ENCODE results near the gene ASTN2. TPM values are rescaled to one million over a fixed set of nuclear protein-coding genes. Genes with fewer than 3 reads are reported as not detected.

ASTN2 gene
- polyA plus RNA-seq, 3 donors from 2014 or later: 1.7 to 4.5 (median 2.2) TPM

DNA sequence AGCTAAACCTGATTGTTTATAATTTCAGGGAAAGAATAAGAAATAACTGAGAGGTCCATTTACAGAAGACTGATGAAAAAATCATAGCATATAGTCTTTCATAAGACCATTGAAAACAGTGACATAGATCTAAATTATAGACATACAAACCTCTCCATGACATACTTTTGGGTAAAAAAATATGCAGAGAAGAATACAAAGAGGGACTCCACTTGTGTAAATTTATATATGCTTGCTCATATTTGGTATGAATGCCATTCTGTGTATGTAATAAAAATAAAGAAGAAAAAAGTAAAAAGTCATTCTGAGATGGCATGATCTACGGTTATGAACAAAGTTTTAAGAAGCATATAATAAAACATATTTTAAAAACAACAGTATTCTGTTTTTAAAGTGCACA is 310.7 kb downstream of the ASTN2 start:
- peaks cover 0 to 23% (median 3%) of the 10 kb centered on the region in 6 donors for H3K9me3 Mint-ChIP-seq
- no peaks in the 10 kb centered on the region for H3K4me1 Mint-ChIP-seq
- H3K4me3 Mint-ChIP-seq: no peak overlapping the region
- H3K27me3 Mint-ChIP-seq (ENCODE audit: low read depth in 3 of 3): peaks cover 0 to 9% (median under 1%) of the 10 kb centered on the region in 3 donors
- no peak for DNase-seq
- no peak overlapping the region for H3K27ac Mint-ChIP-seq
- H3K36me3 Mint-ChIP-seq: no peaks in the 10 kb centered on the region

DNA sequence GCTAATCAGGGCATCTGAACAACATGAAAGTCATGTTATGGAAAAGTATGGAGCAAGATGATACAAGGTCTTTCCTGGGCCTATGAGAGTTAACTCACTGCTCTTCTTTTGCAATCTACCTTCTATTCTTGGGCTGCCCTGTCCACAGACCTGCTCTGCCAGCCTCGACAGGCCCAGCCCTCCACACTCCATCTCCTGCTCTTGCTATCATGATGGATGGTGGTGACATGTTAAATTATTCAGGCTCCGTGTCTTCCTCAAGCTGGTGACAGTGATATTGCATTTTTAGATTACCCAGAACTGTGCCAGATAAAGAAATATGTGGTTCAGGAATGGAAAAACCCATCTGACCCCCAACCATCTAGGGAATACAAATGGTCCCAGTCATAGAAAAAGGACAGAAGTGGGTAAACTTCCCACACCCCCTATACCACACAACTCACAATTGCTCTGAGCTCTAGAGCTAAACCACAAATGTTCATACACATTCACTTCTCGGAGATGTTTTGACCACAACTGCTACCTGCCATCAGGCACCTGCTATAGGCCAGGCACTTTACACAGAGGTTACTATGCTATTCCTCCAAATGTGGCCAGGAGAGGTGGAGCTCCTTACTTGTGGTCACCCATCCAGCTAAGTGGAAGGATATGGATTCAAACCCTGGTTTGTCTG is 311.3 kb downstream of the ASTN2 start:
- Mint-ChIP-seq H3K36me3 (no peaks in the 10 kb centered on the region), H3K9me3 (peaks cover 0 to 19% (median 3%) of the 10 kb centered on the region in 6 donors), H3K4me3 (no peak overlapping the region), H3K27me3 (ENCODE audit: low read depth in 3 of 3) (peaks cover 0 to 9% (median 2%) of the 10 kb centered on the region in 3 donors), H3K27ac (no peak overlapping the region), H3K4me1 (no peaks in the 10 kb centered on the region)
- DNase-seq: no peak

DNA sequence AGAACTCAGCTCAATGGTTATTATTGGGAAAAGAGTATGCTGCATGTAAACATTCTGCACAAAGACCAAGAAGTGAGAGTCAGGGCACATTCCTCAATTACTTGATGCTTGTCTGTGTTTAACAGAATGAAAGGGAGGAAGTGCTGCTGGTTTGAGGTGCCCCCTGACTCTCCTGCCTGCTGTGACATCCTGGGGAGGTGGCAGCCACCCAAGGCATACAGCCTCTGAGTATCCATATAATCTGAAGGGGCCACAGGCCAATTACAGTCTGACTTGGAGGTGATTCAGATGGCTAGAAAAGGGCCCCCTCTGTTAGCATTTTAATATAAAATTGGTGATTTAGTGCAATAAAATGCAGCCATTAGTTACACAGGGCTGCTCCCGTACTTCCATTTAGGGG is 313.8 kb downstream of the ASTN2 start:
- Mint-ChIP-seq H3K36me3 (no peaks in the 10 kb centered on the region), H3K4me3 (no peak overlapping the region), H3K27me3 (ENCODE audit: low read depth in 3 of 3) (peaks cover 2 to 9% (median 5%) of the 10 kb centered on the region in 3 donors), H3K4me1 (no peaks in the 10 kb centered on the region), H3K9me3 (peaks cover 0 to 8% (median 2%) of the 10 kb centered on the region in 6 donors), H3K27ac (no peak overlapping the region)
- DNase-seq: no peak

DNA sequence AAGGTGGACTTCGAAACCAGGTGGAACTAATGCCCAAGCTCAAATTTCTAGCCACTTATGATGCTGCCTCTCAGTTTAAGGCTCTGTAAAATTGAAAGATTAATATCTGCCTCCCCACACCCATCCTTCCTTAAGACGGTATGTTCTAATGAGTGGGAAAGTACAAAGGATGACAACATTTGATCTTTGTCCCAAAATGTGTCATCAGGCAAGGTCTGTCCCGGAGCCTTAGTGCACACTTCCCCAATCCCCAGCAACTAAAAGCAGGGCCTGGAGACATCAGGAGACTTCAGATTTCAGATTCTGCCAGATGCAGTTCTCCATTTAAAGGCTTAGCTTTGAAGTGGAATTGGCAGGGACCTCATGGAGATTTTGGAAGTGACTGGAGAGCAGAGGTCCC is 316.5 kb downstream of the ASTN2 start:
- no peak for DNase-seq
- Mint-ChIP-seq H3K27me3 (ENCODE audit: low read depth in 3 of 3) (peaks cover 2 to 5% (median 5%) of the 10 kb centered on the region in 3 donors), H3K36me3 (no peaks in the 10 kb centered on the region), H3K4me1 (no peaks in the 10 kb centered on the region), H3K9me3 (peaks cover 0 to 8% (median 1%) of the 10 kb centered on the region in 6 donors), H3K4me3 (no peak overlapping the region), H3K27ac (no peak overlapping the region)

GRCh38 chr9:117097761-117098160 is 317.1 kb downstream of the ASTN2 start:
- H3K36me3 Mint-ChIP-seq: no peaks in the 10 kb centered on the region
- peaks cover 0 to 8% (median under 1%) of the 10 kb centered on the region in 6 donors for H3K9me3 Mint-ChIP-seq
- H3K27me3 Mint-ChIP-seq (ENCODE audit: low read depth in 3 of 3): peaks cover 4 to 6% (median 5%) of the 10 kb centered on the region in 3 donors
- no peak overlapping the region for H3K27ac Mint-ChIP-seq
- DNase-seq: no peak
- no peaks in the 10 kb centered on the region for H3K4me1 Mint-ChIP-seq
- no peak overlapping the region for H3K4me3 Mint-ChIP-seq

DNA sequence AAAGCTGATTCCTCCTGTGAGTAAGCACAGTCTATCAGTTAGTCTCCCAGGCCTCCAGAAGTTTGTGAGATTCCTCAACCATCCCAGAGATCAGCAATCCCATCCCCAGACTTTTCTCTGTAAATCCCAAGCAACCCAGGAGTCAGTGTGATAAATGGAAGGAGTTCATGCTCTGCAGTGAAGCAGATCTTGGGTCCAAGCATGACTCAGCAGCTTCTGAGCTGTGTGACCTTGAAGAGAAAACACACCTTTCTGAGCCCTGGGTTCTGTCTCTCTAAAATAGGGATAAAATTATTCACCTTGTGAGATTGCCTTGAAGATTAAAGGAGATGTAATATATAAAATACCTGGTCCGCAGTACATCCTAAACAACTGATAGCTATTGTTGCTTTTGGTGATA is 318.7 kb downstream of the ASTN2 start:
- H3K4me3 Mint-ChIP-seq: no peak overlapping the region
- no peak for DNase-seq
- peaks cover 0 to 11% (median under 1%) of the 10 kb centered on the region in 6 donors for H3K9me3 Mint-ChIP-seq
- peaks cover 2 to 6% (median 5%) of the 10 kb centered on the region in 3 donors for H3K27me3 Mint-ChIP-seq (ENCODE audit: low read depth in 3 of 3)
- H3K4me1 Mint-ChIP-seq: no peaks in the 10 kb centered on the region
- H3K27ac Mint-ChIP-seq: no peak overlapping the region
- H3K36me3 Mint-ChIP-seq: no peaks in the 10 kb centered on the region

DNA sequence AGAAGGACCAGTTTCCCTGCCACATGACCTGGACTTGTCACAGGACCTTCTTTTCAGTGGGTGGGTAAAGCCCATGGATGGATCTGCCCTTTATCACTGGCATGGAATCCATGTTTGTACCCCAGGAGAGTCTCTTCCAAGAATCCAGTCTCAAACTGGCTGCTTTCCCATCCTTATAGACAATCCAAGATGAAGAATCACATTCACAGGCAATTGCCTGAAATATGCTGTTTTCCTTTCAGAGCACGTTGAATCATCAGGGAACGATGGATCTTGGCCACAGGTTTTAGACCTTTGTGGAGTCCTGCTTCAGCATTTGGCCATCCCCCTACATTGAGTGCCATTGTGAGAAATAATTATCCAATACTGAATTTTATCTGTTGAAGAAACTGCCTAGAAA is 319.8 kb downstream of the ASTN2 start:
- peaks cover 0 to 17% (median 2%) of the 10 kb centered on the region in 6 donors for H3K9me3 Mint-ChIP-seq
- no peak overlapping the region for H3K4me3 Mint-ChIP-seq
- DNase-seq: no peak
- no peaks in the 10 kb centered on the region for H3K4me1 Mint-ChIP-seq
- no peaks in the 10 kb centered on the region for H3K36me3 Mint-ChIP-seq
- no peak overlapping the region for H3K27ac Mint-ChIP-seq
- peaks cover 4 to 8% (median 7%) of the 10 kb centered on the region in 3 donors for H3K27me3 Mint-ChIP-seq (ENCODE audit: low read depth in 3 of 3)

- Mint-ChIP-seq H3K4me3 (no peak overlapping the region), H3K9me3 (peaks cover 0 to 20% (median 2%) of the 10 kb centered on the region in 6 donors), H3K27ac (no peak overlapping the region), H3K36me3 (no peaks in the 10 kb centered on the region), H3K4me1 (no peaks in the 10 kb centered on the region), H3K27me3 (ENCODE audit: low read depth in 3 of 3) (peaks cover 2 to 7% (median 7%) of the 10 kb centered on the region in 3 donors)
- no peak for DNase-seq
Observed at GRCh38 chr9:117093891-117094844, 320.7 kb downstream of the ASTN2 start.

DNA sequence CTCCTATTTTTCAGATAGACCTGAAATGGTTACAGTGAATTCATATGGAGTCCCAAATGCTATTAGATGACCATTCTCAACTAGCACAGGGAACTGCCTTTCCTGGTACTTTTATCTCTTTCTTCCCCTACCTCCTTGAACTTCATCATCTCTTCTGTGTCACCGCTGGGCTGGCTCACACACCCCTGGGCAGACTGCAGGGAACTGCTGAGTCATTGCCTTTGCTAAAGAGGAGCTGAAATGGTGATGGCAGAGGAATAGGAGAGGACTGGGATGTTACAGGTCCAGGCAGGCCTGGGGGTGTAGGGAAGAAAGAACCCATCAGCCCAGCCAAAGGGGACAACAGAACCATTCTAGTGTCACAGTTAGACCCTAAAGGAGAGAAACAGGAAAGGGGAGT is 322.3 kb downstream of the ASTN2 start:
- Mint-ChIP-seq H3K9me3 (peaks cover 0 to 20% (median 2%) of the 10 kb centered on the region in 6 donors), H3K36me3 (no peaks in the 10 kb centered on the region), H3K4me3 (no peak overlapping the region), H3K27me3 (ENCODE audit: low read depth in 3 of 3) (peaks cover 2 to 7% (median 6%) of the 10 kb centered on the region in 3 donors), H3K4me1 (no peaks in the 10 kb centered on the region), H3K27ac (no peak overlapping the region)
- no peak for DNase-seq

- Mint-ChIP-seq H3K4me3 (no peak overlapping the region), H3K9me3 (peaks cover 0 to 20% (median 2%) of the 10 kb centered on the region in 6 donors), H3K27me3 (ENCODE audit: low read depth in 3 of 3) (peaks cover 2 to 6% (median 3%) of the 10 kb centered on the region in 3 donors), H3K4me1 (no peaks in the 10 kb centered on the region), H3K36me3 (no peaks in the 10 kb centered on the region), H3K27ac (peak overlapping the region in 1 of 6 donors; percentile 10)
- DNase-seq: no peak
Observed at GRCh38 chr9:117091529-117091928, 323.3 kb downstream of the ASTN2 start.

DNA sequence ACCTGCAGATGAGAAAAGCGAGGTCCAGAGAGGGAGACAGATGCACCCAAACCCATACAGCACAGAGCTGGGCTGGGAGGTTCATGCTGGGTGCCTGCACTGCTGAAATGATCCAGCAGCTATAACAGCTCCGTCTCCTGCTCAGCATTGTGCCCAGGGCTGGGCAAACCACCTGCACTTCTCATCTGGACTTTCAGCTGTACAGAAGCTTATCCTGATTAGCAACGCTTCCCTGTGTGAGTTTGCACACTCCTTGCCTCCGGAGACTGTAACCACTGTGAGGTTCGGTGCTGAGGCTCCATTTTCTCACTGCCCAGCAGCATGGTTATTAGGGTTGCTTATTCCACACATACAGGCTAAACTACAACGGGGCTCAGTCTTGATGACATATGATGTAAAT is 326.1 kb downstream of the ASTN2 start:
- peaks cover 0 to 20% (median 3%) of the 10 kb centered on the region in 6 donors for H3K9me3 Mint-ChIP-seq
- H3K4me1 Mint-ChIP-seq: no peaks in the 10 kb centered on the region
- no peak overlapping the region for H3K27ac Mint-ChIP-seq
- H3K4me3 Mint-ChIP-seq: no peak overlapping the region
- peaks cover 2 to 6% (median 2%) of the 10 kb centered on the region in 3 donors for H3K27me3 Mint-ChIP-seq (ENCODE audit: low read depth in 3 of 3)
- DNase-seq: no peak
- H3K36me3 Mint-ChIP-seq: no peaks in the 10 kb centered on the region

DNA sequence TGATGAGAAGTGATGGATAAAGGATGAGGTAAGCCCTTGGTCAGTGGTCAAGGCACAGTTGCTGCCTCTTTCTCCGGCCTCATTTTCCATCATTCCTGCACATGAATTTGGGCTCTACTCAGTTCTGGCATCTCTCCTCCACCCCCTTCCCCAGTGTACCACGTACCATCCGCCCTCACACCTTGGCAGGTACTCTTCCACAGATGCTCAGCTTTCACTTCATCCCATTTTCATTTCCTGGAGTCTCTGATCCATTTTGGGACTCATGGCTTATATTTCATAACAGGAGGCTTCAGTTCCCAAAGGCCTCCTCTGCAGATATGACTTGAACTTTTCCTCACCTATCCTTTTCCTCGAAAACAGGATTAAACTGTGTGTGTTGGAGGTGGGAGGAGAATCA is 326.7 kb downstream of the ASTN2 start:
- Mint-ChIP-seq H3K4me3 (no peak overlapping the region), H3K36me3 (no peaks in the 10 kb centered on the region), H3K27ac (no peak overlapping the region), H3K9me3 (peaks cover 0 to 20% (median 3%) of the 10 kb centered on the region in 6 donors), H3K4me1 (no peaks in the 10 kb centered on the region), H3K27me3 (ENCODE audit: low read depth in 3 of 3) (peaks cover 2 to 4% (median 2%) of the 10 kb centered on the region in 3 donors)
- no peak for DNase-seq

DNA sequence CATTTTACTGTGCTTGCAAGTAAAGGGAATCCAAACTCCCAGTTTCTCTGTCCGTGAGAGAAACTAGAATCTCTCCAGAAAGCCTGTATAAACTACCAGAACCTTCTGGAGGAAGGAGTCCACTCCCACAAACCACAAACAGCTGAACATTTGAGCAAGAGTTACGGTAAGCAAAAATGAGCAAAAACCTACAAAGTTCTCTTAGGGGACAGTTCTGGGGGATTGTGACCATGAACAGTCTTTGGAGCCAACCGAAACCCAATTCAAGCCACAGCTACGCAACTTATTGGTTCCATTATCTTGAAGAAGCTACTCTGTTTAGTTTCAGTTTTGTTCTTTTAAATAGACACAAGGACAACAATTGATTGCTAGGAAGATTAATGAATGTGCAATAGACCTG is 330.6 kb downstream of the ASTN2 start:
- Mint-ChIP-seq H3K27me3 (ENCODE audit: low read depth in 3 of 3) (no peaks in the 10 kb centered on the region), H3K27ac (no peak overlapping the region), H3K4me1 (no peaks in the 10 kb centered on the region), H3K36me3 (no peaks in the 10 kb centered on the region), H3K9me3 (peaks cover 0 to 14% (median 2%) of the 10 kb centered on the region in 6 donors), H3K4me3 (no peak overlapping the region)
- DNase-seq: no peak

DNA sequence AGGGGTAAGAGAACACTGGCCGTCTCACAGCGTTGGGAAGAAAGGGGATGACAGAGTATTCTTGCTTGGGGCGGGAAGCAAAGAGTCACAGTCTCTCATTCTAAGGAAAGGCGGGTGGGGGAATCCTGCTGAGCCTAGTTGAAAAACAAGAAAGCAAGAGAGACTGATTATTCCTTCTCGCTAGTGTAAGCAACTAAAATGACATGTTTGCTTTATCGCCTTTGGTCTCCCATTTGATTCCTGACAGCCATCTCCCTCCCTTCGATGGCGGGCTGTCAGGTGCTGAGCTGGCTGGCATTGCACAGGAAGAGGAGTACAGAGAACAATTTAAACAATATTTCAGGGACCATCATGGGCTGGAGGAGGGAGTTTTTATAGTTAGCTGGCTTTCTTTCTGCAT is 331.3 kb downstream of the ASTN2 start:
- H3K4me3 Mint-ChIP-seq: no peak overlapping the region
- no peaks in the 10 kb centered on the region for H3K36me3 Mint-ChIP-seq
- no peak overlapping the region for H3K27ac Mint-ChIP-seq
- H3K4me1 Mint-ChIP-seq: no peaks in the 10 kb centered on the region
- H3K9me3 Mint-ChIP-seq: peaks cover 0 to 14% (median 2%) of the 10 kb centered on the region in 6 donors
- no peaks in the 10 kb centered on the region for H3K27me3 Mint-ChIP-seq (ENCODE audit: low read depth in 3 of 3)
- no peak for DNase-seq

Measured in immature natural killer cell (primary cell).